Tongue (tissue), 2 donors: ENCODE results near the gene LMBR1L. TPM values are rescaled to one million over a fixed set of nuclear protein-coding genes. Genes with fewer than 3 reads are reported as not detected.
"Not testable (repeated sequence)": the region's sequence is repeated elsewhere in the genome, so short reads cannot be mapped to it uniquely, and the experiment has no call there.

Experiments used
- DNase-seq: peaks from one replicate; pipeline ENCODE4 v3.0.0-alpha.2; 2015
- total RNA-seq: library from RNA; depleted of rRNA; stranded (reverse); fragments of >200 nt; gene quantifications from one replicate; pipeline ENCODE4 v1.2.3, GENCODE V29; 2014

LMBR1L gene
- 39.8 TPM for total RNA-seq

GRCh38 chr12:49110464-49111155 lies at the start of gene LMBR1L:
TSS of gene LMBR1L (minus strand) at chr12:49110847. CDS start at chr12:49110555, 292 bp downstream.
- DNase-seq: peak; percentile 99

GRCh38 chr12:49160399-49160798 lies 49.8 kb upstream of the LMBR1L start:
- DNase-seq: no peak

- DNase-seq: no peak
Measured at GRCh38 chr12:49154221-49154620, 43.6 kb upstream of the LMBR1L start.

GRCh38 chr12:49147384-49147783 lies 36.7 kb upstream of the LMBR1L start:
- DNase-seq: no peak

- DNase-seq: no peak
Measured at GRCh38 chr12:49146406-49146805, 35.8 kb upstream of the LMBR1L start.

GRCh38 chr12:49144384-49144783 lies 33.7 kb upstream of the LMBR1L start:
- DNase-seq: no peak

GRCh38 chr12:49138999-49139398 lies 28.4 kb upstream of the LMBR1L start:
- DNase-seq: no peak

- no peak for DNase-seq
Measured at GRCh38 chr12:49138587-49138986, 27.9 kb upstream of the LMBR1L start.

GRCh38 chr12:49137476-49137875 lies 26.8 kb upstream of the LMBR1L start:
- no peak for DNase-seq

GRCh38 chr12:49136997-49137396 lies 26.4 kb upstream of the LMBR1L start:
- not testable (repeated sequence) for DNase-seq

- DNase-seq: no peak
Measured at GRCh38 chr12:49133590-49133989, 22.9 kb upstream of the LMBR1L start.

GRCh38 chr12:49133014-49133413 lies 22.4 kb upstream of the LMBR1L start:
- no peak for DNase-seq

GRCh38 chr12:49131894-49132461 lies 21.3 kb upstream of the LMBR1L start:
- peak; percentile 83 for DNase-seq

GRCh38 chr12:49131051-49131893 lies 20.6 kb upstream of the LMBR1L start, which contains the start of gene TUBA1B:
TSS of gene TUBA1B (minus strand) at chr12:49131395. CDS start at chr12:49131300, 95 bp downstream.
- peak; percentile 97 for DNase-seq

- DNase-seq: peak; percentile 98
Measured at GRCh38 chr12:49130151-49131050, 19.8 kb upstream of the LMBR1L start.

GRCh38 chr12:49129332-49130150 lies 18.9 kb upstream of the LMBR1L start:
- DNase-seq: no peak

- not testable (repeated sequence) for DNase-seq
Measured at GRCh38 chr12:49127971-49128370, 17.3 kb upstream of the LMBR1L start.

- no peak for DNase-seq
Measured at GRCh38 chr12:49126852-49127763, 16.5 kb upstream of the LMBR1L start.

GRCh38 chr12:49121047-49121696 lies 10.5 kb upstream of the LMBR1L start:
- DNase-seq: peak; percentile 63
